GM08714 (cell line): ENCODE results near the gene CBX2.

ENCODE experiments used
- H3K4me3 ChIP-seq: fragments of 200-500 bp; sonication (Bioruptor generic); 2 replicates; pipeline ENCODE4 v1.5.1; 2014; ENCODE audit warnings: mild to moderate bottlenecking, low read length, inconsistent platforms
- ZNF274 ChIP-seq: IDR thresholded peaks from 2 replicates; pipeline ENCODE4 v1.6.1; 2012; ENCODE audit warnings: mild to moderate bottlenecking, low read depth, low read length

CBX2 gene

DNA sequence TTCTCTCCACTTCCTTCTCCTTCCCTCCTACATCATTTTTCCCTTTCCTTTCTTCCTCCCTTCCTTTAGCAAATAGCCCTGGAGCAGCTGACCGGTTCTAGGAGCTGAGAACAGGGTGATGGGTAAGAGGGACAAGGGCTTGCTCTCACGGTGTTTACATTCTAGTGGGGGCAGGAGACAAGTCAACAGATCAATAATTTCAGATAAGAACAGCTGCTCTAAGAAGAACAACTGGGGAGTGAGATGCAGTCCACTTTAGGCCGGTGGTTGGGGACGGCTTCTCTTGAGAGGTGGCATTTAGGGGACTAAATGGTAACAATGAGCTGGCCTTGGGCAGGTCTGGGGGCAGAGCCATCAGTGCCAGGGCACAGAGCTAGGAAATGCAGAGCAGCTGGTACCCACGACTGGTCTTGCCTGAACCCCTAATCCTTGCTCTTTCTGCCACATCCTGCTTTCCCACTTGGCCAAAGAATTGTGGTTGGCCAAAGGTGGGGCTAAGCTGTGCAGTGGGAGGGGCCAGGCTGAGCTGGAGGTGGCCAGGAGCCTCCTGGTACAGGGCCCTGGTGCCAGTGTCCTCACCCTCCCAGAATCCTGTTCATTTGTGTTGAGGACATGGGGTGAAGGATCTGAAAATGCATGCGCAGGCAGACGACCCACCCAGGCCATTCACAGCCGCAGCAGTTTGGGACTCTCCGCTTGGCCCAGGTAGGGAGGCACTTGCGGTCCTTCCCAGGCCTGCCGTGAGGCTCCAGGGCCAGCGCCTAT, 43.6 kb downstream of the CBX2 start:
- TF ChIP-seq ZNF274: no peak
- H3K4me3 ChIP-seq: no peak overlapping the region

DNA sequence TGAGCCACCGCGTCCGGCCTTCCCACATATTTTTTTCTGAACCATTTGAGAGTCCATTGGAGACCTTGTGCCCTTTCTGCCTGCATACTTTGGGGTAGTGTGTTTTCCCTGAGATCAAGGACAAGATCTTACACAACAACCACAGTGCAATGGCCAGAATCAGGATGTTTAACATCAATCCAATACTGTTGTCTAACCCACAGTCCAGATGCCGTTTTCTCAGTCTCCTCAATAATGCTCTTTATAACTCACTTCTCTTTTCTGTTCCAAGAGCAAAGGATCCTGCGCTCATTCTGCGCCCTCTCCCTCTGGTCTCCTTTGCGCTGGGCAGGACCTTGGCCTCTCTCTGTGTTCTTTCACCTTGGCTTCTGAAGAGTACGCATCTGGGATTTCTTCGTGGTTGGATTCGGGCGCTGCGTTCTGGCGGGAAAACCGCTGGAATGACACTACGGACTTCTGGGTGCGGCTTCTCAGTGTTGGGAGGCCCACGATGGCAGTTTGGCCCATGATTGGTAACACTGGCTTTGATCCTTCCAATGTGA, 44.7 kb downstream of the CBX2 start:
- no peak overlapping the region for H3K4me3 ChIP-seq
- no peak for TF ChIP-seq ZNF274

DNA sequence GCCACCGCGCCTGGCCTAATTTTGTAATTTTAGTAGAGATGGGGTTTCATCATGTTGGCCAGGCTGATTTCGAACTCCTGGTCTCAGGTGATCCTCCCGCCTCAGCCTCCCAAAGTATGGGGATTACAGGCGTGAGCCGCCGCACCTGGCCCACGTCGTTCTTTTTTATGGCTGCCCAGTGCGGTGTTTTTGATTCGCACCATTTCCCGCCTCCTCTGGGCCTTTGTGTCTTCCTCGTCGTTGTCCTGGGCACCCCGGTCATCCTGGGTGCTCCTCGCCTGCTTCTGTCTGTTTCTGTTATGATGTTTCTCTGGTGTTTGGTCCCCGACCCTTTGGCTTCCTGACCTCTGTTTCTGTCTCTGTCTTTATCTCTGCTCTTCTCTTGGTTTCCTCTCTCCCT, 46.3 kb downstream of the CBX2 start:
- no peak overlapping the region for H3K4me3 ChIP-seq
- no peak for TF ChIP-seq ZNF274

DNA sequence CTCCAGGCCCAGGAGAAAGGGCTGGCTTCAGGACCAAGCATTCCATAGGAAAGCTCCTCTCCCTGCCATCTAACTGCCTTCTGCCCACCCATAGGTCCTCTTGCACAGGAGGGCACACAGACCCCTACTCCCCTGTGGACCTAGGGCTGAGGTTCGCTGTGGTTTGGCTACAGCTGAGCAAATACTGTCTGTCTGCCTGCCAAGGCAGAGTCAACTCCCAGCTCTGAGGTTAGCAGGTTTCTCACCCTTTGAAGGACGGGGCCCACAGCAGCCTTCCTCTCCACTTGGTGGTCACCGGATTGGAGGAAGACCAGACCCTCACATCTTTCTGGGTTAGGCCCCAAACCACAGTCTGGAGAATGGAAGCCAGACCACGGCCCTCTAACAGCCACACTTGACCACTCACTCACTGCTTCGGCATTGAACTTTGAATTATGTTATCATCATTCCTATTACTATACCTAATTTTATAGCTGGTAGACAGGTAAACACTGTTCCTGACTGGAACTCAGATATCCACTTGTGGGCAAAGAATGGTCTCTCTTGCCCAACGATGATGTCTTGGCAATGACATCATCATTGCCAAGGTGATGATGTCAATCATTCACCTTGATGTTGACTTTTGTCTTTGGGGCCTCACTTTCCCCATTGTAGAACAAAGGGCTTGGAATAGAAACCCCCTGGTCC, 47.1 kb downstream of the CBX2 start:
- no peak overlapping the region for H3K4me3 ChIP-seq
- no peak for TF ChIP-seq ZNF274

DNA sequence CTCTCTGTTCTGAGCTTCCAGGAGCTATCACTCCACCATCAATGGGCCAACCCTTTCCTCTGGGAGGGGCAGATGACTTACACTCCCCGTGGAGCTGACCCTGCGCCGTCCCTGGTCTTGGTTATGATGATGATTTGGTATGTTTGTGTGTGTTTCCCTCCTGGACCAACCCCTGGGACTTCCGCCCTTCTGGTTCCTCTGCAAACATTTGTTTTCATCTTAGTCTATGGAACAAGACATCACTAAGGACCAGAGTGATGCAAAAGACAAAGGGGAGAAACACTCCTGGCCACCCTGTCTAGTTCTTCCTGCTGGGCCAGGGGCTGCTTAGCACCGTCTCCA, 47.6 kb downstream of the CBX2 start:
- no peak for TF ChIP-seq ZNF274
- no peak overlapping the region for H3K4me3 ChIP-seq

DNA sequence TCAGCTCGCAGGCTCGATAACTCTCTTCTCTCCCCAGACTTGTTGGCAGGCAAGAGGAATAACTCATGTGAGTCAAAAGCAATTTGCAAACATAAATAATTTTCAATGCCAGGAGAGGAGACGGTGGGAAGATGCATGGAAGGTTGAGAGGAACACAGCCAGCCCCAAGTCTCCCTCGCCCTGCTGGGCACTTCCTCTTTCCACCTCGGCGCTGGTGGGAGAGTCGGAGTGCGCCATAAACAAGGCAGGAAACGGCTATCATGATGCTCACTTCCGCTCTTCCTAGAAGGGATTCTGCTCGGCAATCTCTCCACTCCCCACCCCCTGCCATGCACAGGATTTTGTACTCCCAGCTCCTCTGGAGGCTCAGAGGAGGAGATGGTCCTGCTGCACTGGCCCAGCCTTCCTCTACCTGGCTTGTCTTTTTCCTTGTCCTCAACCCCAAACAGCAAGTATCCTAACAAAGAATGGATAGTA, 48.3 kb downstream of the CBX2 start:
- no peak for TF ChIP-seq ZNF274
- no peak overlapping the region for H3K4me3 ChIP-seq

DNA sequence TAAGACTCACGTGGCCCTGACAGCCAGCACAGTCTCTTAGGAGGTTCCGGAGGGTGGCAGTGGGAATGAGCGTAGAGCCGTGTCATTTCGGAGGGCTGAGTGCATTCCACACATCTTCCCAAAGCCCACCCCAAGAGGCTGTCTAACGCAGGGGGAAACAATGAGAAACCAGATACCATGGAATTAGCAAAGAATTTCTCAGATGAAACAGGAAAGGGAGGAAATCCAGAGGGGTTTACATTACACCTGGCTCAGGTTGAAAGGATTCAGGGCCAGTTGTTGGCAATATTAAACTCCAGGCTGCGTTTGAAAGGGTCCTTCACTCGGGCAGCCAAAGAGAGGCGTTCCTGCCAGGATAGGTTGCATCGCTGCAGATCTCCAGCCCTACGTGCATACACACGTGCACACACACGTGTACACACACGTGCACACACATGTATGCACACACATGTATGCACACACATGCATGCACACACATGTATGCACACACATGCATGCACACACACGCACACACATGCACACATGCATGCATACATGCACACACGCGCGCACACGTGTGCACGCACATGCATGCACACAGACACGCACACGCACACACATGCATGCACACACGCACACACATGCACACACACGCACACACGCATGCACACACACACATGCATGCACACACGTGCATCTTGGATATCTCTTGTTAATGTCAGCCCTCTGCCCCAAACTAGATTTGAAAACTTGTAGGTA, 49.1 kb downstream of the CBX2 start:
- TF ChIP-seq ZNF274: no peak
- H3K4me3 ChIP-seq: no peak overlapping the region

DNA sequence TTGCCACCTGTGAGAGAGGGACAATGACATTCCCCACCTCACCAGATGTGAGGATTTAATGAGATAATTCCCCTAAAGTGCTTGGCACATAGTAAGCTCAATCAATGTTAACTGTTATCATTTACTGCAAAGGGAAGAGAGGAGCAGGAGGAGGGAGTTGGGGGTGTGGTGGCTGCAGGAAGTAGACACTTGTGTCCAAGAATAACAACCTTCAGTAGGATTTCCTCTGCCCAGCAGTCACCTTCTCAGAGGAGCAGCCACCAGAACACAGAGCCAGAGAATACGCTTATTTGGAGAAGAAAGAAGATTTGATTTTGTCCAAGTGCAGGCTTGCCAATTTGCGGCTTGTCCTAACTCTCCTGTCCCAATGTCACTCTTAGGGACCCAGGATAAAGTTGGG, 51.1 kb downstream of the CBX2 start:
- H3K4me3 ChIP-seq: no peak overlapping the region
- no peak for TF ChIP-seq ZNF274

DNA sequence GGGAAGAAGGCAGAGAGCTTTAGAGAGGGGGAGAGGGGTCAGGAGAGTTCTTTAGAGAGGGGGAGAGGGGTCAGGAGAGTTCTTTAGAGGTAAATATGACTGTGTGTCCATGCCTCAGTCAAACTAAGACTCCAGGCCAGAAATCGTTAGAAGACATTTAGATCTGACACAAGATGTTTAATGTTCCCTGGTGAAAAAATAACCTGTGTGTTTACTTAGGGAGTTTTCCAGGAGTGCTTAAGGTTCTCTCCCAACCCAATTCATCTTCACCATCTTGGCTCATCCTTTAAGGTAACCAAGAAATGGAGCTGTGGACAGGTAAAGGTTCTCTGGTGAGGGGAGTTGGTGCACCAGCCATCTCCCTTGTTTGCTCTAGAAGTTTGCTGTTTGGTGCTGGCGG, 51.5 kb downstream of the CBX2 start:
- TF ChIP-seq ZNF274: no peak
- no peak overlapping the region for H3K4me3 ChIP-seq

DNA sequence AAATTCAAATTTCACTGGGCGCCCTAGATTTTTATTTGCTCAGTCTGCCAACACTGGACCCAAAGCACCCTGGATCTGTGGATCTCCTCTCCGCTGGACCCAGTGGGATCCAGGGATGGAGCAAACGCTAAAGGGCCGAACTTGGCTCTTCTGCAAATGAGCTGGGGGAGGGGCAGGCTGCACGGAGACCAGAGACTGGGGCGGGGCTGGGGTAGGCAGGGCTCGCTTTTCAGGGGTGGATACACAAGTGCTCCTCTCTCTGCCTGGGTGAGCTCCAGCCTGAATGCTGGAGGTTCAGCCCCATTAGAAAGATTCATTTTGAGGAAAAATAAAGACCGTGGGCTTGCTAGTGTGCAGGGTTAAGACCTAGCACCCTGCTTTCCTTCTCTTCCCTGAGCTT, 52.4 kb downstream of the CBX2 start:
- no peak for TF ChIP-seq ZNF274
- no peak overlapping the region for H3K4me3 ChIP-seq

DNA sequence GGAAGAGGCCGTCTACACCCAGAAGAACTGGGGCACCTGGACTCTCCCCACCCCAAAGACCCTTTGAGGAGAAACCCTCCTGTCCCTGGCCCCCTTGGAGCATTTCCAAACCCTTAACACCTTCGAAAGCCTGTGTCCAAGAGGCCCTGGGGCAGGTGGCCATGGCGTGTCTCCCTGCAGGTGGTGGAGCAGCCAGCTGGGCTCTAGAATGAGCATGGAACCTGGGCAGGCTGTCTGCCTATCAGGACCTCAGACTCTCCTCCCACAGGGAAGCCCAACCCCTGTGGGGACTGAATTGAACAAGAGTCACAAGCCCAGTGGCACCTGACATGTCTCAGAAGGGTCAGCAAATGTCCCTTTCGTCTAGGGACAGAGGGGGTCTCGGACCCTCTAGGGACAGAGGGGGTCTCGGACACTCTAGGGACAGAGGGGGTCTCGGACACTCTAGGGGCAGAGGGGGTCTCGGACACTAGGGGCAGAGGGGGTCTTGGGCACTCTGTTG, 52.9 kb downstream of the CBX2 start:
- H3K4me3 ChIP-seq: no peak overlapping the region
- TF ChIP-seq ZNF274: no peak

DNA sequence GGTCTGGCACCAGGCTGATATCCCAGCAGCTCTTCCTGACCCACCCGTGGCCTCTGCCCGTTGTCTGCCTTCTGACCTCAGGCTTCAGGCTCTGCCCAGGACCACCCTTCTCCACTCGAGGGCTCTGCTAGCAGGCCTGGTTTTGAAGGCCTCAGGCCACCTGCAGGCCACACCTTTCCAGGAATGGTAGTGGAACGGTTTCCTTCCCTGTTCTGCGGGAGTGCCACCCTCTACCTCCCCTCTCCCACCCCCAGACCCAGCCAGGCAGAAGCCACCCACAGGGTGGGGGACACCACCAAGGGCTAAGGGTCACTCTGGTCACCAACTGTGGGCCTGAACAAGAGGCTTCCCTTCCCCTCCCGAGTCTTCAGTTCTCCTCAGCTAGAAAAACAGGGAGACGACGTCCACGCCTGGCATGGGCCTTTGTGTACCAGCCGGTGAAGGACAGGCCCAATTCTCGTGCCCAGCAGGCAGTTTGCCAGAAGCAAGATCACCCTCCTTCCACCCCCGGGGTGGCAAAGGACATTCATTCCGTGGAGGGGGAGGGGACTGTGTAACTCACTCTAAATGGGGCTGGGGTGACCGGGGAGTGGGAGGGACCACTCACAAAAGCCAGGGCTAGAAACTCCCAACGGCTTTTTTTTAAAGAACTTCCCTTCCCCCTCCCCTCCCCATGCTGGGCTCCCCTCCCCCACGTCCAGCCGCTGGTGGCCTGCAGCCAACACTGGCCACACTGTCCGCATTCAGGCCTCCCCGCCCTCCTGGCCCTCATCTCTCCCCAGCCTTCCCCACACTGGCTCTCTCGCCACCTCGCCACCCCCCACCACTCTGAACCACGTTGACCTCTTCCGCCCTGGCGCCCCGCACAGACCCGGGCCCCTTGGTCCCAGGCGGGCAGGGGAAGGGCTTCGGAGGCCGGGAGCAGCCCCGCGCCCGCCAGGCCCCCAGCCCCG, 53.6 kb downstream of the CBX2 start:
- no peak overlapping the region for H3K4me3 ChIP-seq
- no peak for TF ChIP-seq ZNF274
